NOMO-1 treated with dmso at 0.1 percent for 144 hours (cell line): Measurements from ENCODE around the gene CLEC16A.
A peak's percentile ranks its signal among the peaks of the same experiment; 100 is the strongest.

Experiments
- DNase-seq: peaks from one replicate; lab custom pipeline; 2025; ENCODE audit not compliant: unreplicated experiment; lab: John Stamatoyannopoulos, UW

The CLEC16A gene

GRCh38 chr16:11034481-11034931 lies 90.1 kb downstream of the CLEC16A start:
- no peak for DNase-seq

GRCh38 chr16:11035096-11035495 lies 90.7 kb downstream of the CLEC16A start:
- DNase-seq: no peak

DNA sequence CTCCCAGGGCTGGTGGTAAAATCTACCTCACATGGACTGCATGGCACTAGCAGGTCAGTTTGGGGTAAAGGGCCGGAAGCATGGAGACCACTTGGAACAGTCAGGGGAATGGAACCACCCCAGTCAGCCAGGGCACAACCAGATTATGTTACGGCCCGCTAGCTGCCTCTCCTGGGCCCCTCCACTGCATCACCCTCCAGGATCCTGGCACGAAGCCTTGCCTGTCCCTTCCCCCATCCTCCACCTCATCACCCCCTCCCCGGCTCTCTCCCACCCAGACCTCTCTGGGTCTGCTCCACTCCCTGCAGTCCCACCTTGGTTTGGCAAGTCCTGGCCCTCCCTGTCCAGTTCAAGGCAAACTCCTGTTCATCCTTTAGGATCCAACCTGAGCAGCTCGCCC lies 91.7 kb downstream of the CLEC16A start:
- no peak for DNase-seq

- DNase-seq: no peak
Observed at GRCh38 chr16:11036868-11037410, 92.6 kb downstream of the CLEC16A start.

GRCh38 chr16:11038305-11038704 lies 93.9 kb downstream of the CLEC16A start:
- no peak for DNase-seq

DNA sequence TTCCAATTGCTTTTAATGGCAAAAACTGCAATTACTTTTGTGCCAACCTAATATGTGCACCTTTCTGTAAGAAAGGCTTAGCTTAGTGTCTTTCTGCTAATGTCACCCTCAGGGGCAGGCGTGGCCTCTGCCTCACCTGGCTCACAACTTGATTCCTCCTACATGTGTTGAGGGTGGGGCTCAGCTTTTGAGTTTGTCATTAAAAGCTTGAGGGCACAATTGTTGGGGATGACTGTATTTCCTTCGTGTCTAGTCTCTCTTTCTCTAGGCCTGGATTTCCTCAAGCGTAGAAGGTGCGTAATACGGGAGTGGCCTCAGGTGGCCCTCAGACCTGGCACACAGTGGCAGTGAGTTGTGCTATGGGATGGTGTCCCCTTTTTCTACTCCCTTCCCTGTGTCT lies 94.4 kb downstream of the CLEC16A start:
- DNase-seq: no peak

DNA sequence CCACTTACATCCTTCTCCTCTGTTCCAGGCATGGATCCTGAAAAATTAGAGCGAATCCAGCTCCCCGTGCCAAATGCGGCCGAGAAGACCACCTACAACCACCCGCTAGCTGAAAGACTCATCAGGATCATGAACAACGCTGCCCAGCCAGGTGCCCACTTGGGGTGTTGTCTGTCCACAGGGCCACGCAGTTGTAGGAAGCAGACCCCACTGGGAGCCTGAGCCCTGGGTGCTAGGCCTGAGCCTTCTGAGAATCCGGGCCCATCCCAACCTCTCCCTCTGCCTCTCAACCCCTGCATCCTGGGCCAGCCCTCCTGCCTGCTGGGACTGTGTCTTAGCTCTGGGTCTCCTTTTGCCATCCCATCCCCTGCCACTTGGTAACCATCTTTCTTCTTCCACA lies 95.4 kb downstream of the CLEC16A start:
- no peak for DNase-seq

DNA sequence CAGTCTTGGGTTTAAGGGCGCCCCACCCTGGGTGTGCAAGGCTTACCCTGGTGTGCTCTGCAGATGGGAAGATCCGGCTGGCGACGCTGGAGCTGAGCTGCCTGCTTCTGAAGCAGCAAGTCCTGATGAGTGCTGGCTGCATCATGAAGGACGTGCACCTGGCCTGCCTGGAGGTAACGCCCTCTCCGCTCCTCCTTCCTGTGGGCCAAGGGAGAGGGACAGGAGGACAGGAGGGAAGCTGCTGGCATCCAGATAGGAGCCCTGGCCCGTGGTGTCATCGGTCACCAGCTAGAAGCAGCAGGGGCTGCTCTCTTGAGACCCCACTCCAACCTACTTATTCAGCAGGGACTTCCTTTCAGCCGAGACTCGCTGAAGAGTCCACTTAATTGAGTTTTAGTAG lies 97.8 kb downstream of the CLEC16A start:
- no peak for DNase-seq

DNA sequence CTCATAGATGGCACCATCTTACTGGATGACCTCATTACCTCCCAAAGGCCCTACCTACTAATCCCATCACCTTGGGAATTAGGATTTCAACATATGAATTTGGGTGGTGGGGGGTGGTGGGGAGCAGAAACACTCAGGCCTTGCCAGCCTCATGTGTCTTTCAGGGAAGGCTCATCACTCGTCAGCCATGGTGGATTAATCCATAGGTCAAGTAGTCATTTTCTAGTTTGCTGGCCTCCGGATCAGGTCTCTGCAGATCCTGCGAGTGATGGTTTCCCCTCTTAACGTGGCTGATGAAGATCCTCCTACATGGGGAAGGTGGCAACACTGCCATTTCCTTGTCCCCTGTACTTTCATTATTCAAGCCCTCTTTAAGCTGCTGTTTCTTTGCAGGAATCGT lies 101.1 kb downstream of the CLEC16A start:
- DNase-seq: no peak

DNA sequence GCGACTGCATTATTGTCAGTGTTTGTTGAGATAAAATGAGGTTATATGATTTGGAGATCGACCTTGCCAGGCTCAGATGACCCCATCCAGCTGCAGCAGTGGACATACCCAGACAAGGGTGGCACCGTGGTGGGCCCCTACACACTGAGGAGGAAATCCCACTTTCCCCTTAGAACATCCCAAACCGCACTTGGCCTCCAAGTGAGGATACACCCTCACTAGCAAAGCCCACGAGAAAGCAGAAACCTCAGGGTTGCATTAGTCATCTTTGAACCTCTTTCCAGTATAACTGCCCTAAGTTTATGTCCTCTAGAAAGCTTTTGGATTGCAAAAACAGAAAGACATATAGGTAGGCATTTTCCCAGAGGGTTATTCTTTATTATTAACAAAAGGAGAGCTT lies 101.5 kb downstream of the CLEC16A start:
- DNase-seq: no peak

- DNase-seq: no peak
Observed at GRCh38 chr16:11046382-11046931, 102.1 kb downstream of the CLEC16A start.

GRCh38 chr16:11047057-11047456 lies 102.7 kb downstream of the CLEC16A start:
- no peak for DNase-seq

DNA sequence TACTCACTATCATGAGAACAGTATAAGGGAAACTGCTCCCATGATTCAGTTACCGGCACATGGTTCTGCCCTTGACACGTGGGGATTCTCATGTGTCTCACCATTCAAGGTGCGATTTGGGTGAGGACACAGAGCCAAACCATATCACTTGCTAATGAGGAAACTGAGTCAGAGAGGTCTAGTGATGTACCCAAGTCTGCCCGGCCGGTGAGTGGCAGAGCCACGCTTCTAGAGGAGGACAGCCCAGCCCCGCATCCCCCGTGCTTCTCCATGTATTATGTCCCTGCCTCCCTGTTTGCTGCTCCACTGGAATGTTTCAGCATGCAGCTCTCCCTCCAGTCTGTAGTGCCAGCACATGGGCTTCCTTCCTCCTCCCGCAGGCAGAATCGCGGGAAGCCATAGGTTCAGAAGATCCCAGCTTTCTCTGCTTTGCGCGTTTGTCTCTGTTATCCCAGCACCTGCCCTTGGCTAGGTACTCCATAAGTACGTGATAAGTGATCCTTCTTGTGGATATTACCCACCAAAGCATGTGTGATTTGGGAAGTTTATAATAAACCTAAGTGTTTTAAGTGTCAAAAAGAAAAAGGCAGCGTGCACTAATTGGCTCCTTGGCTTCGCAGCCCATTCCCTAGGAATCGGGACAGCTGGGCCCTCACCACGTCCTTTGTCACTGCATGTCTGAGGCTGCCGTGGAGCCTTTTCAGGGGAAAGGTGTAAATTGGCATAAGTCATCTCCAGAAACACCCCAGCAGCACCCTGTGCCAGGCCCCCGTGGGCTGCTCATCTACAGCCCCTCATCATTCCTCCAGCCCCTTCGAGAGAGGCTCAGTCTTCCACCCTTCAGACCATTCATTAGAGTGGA lies 103.8 kb downstream of the CLEC16A start:
- DNase-seq: no peak

GRCh38 chr16:11049396-11050059 lies 105.2 kb downstream of the CLEC16A start:
- DNase-seq: no peak

- no peak for DNase-seq
Observed at GRCh38 chr16:11050536-11050935, 106.2 kb downstream of the CLEC16A start.

DNA sequence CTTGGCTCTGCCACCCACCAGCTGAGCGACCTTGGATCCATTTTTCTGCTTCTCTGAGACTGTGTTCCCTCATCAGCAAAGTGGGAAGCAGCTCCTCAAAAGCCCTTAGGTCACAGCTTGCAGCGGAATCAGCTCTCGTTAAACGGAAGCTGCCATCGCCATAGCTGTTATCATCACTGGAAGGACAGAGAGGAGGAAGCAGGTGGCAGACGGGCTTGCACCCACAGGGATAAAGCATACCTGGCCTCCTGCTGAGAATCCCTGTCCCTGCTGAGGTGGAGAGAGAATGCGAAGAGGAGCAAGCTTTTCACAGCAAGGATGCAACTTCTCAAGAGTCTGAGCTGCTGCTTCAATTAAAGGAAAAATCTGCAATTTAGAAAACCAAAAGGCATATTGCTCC lies 106.6 kb downstream of the CLEC16A start:
- DNase-seq: no peak

DNA sequence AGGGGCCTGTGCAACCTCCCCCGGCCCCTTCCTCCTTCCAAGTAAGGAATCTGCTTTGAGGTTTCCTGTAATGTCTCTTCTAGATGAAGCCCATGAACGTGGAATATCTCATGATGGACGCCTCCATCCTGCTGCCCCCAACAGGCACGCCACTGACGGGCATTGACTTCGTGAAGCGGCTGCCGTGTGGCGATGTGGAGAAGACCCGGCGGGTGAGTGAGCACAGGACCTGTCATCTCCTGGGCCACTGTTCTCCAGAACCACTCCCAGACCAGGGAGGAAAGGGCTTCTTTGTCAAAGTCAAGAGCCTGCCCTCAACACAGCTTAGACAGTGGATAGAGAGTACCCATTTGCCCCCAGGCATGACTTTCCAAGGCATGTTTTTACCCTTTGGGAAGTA lies 107.1 kb downstream of the CLEC16A start:
- no peak for DNase-seq

GRCh38 chr16:11051879-11052808 lies 107.8 kb downstream of the CLEC16A start:
- DNase-seq: peak; percentile 83

DNA sequence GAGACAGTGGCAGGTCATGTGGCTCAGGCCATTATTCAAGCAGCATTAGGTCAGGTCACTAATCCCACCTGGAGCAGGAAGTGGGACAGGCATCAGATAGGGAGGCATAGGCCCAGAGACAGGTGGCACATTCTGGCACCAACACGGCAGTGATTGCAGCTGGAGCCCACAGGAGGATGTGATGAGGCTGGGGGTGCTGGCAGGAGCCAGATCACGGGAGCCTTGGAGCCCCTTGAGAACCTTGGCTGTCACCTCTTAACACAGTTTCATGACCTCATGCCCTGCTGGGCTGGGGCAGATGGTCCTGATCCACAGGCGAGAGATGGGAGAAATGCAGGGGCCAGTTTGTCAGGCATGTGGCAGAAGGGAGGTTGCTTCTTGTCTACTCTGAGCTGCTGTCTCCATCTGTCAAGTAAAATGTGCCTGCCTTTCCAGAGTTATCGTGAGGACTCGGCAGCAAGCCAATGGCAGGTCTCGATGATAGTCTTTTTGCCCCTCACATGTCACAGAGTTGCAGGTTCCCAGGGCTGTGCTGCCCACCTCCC lies 109.6 kb downstream of the CLEC16A start:
- no peak for DNase-seq
